Measurements from ENCODE around the gene TIMM10. TPM values are rescaled to one million over a fixed set of nuclear protein-coding genes. Genes with fewer than 3 reads are reported as not detected.
A peak's percentile ranks its signal among the peaks of the same experiment; 100 is the strongest.

The TIMM10 gene
- 85.9 TPM for polyA plus RNA-seq (2013, experiment 1 of 2)
- polyA plus RNA-seq (2013, experiment 2 of 2): 75.9 TPM

- 2% methylated on average over 49 of the region's 49 CpGs for WGBS
Measured at GRCh38 chr11:57530596-57531507, at the start of gene TIMM10. Gene TIMM10 (minus strand): TSS chr11:57530754. CDS start chr11:57530189, 565 bp downstream.

GRCh38 chr11:57574061-57574460 is 43.5 kb upstream of the TIMM10 start:
- no peaks in the 10 kb centered on the region for H3K36me3 ChIP-seq (ENCODE audit: insufficient read depth, low read length)
- H3K9ac ChIP-seq (ENCODE audit: low read depth, low read length): no peak overlapping the region
- H3K4me3 ChIP-seq (ENCODE audit: low read length): no peak overlapping the region
- peaks cover 14% of the 10 kb centered on the region for H3K4me1 ChIP-seq (ENCODE audit: insufficient read depth, low read length)
- no peak overlapping the region for H3K27ac ChIP-seq (ENCODE audit: low read depth, low read length)
- WGBS: 67% methylated on average over 4 of the region's 4 CpGs
- H3K27me3 ChIP-seq (ENCODE audit: insufficient read depth, low read length): no peaks in the 10 kb centered on the region
- no peaks in the 10 kb centered on the region for H3K9me3 ChIP-seq (ENCODE audit: insufficient read depth, low read depth, low read length)

More at GRCh38 chr11:57530596-57531507, at the start of gene TIMM10:
- Histone ChIP-seq H3K27ac (ENCODE audit: low read depth, low read length) (peak within 1 kb of the TSS; percentile 42), H3K27me3 (ENCODE audit: insufficient read depth, low read length) (no peaks in the 10 kb centered on the region), H3K4me1 (ENCODE audit: insufficient read depth, low read length) (peaks cover 12% of the 10 kb centered on the region), H3K9ac (ENCODE audit: low read depth, low read length) (peak within 1 kb of the TSS; percentile 82), H3K9me3 (ENCODE audit: insufficient read depth, low read depth, low read length) (no peaks in the 10 kb centered on the region), H3K36me3 (ENCODE audit: insufficient read depth, low read length) (peaks cover 18% of the 10 kb centered on the region), H3K4me3 (ENCODE audit: low read length) (peak within 1 kb of the TSS; percentile 86)

GRCh38 chr11:57571606-57572005 is 41.1 kb upstream of the TIMM10 start:
- no peaks in the 10 kb centered on the region for H3K27me3 ChIP-seq (ENCODE audit: insufficient read depth, low read length)
- peaks cover 24% of the 10 kb centered on the region for H3K4me1 ChIP-seq (ENCODE audit: insufficient read depth, low read length)
- no peak overlapping the region for H3K9ac ChIP-seq (ENCODE audit: low read depth, low read length)
- no peaks in the 10 kb centered on the region for H3K9me3 ChIP-seq (ENCODE audit: insufficient read depth, low read depth, low read length)
- H3K4me3 ChIP-seq (ENCODE audit: low read length): no peak overlapping the region
- H3K36me3 ChIP-seq (ENCODE audit: insufficient read depth, low read length): no peaks in the 10 kb centered on the region
- H3K27ac ChIP-seq (ENCODE audit: low read depth, low read length): no peak overlapping the region
- WGBS: 85% methylated on average over 2 of the region's 2 CpGs

GRCh38 chr11:57568330-57568766 is 37.8 kb upstream of the TIMM10 start:
- H3K4me1 ChIP-seq (ENCODE audit: insufficient read depth, low read length): peaks cover 22% of the 10 kb centered on the region
- WGBS: 36% methylated on average over 6 of the region's 6 CpGs
- H3K36me3 ChIP-seq (ENCODE audit: insufficient read depth, low read length): no peaks in the 10 kb centered on the region
- H3K4me3 ChIP-seq (ENCODE audit: low read length): peak overlapping the region; percentile 89
- H3K27ac ChIP-seq (ENCODE audit: low read depth, low read length): peak overlapping the region; percentile 92; the same call in 1 of the 2 replicates
- no peaks in the 10 kb centered on the region for H3K9me3 ChIP-seq (ENCODE audit: insufficient read depth, low read depth, low read length)
- H3K9ac ChIP-seq (ENCODE audit: low read depth, low read length): peak overlapping the region; percentile 94
- no peaks in the 10 kb centered on the region for H3K27me3 ChIP-seq (ENCODE audit: insufficient read depth, low read length)

GRCh38 chr11:57567515-57568329 is 37.2 kb upstream of the TIMM10 start, which contains the start of gene UBE2L6:
Gene UBE2L6 (minus strand): TSS chr11:57567672. CDS start chr11:57567611, 61 bp downstream.
- no peaks in the 10 kb centered on the region for H3K27me3 ChIP-seq (ENCODE audit: insufficient read depth, low read length)
- no peaks in the 10 kb centered on the region for H3K36me3 ChIP-seq (ENCODE audit: insufficient read depth, low read length)
- H3K4me3 ChIP-seq (ENCODE audit: low read length): peak within 1 kb of the TSS; percentile 89
- H3K9ac ChIP-seq (ENCODE audit: low read depth, low read length): peak within 1 kb of the TSS; percentile 94
- H3K27ac ChIP-seq (ENCODE audit: low read depth, low read length): peak within 1 kb of the TSS; percentile 92
- WGBS: under 1% methylated on average over 85 of the region's 92 CpGs
- H3K4me1 ChIP-seq (ENCODE audit: insufficient read depth, low read length): peaks cover 22% of the 10 kb centered on the region
- H3K9me3 ChIP-seq (ENCODE audit: insufficient read depth, low read depth, low read length): no peaks in the 10 kb centered on the region

- peak overlapping the region; percentile 76 for H3K9ac ChIP-seq (ENCODE audit: low read depth, low read length)
- H3K4me1 ChIP-seq (ENCODE audit: insufficient read depth, low read length): peaks cover 22% of the 10 kb centered on the region
- no peaks in the 10 kb centered on the region for H3K9me3 ChIP-seq (ENCODE audit: insufficient read depth, low read depth, low read length)
- H3K27ac ChIP-seq (ENCODE audit: low read depth, low read length): no peak overlapping the region
- peak overlapping the region; percentile 89 for H3K4me3 ChIP-seq (ENCODE audit: low read length)
- WGBS: 42% methylated on average over 14 of the region's 15 CpGs
- no peaks in the 10 kb centered on the region for H3K27me3 ChIP-seq (ENCODE audit: insufficient read depth, low read length)
- no peaks in the 10 kb centered on the region for H3K36me3 ChIP-seq (ENCODE audit: insufficient read depth, low read length)
Measured at GRCh38 chr11:57566905-57567514, 36.5 kb upstream of the TIMM10 start.

GRCh38 chr11:57566005-57566904 is 35.7 kb upstream of the TIMM10 start:
- Histone ChIP-seq H3K36me3 (ENCODE audit: insufficient read depth, low read length) (no peaks in the 10 kb centered on the region), H3K27ac (ENCODE audit: low read depth, low read length) (no peak overlapping the region), H3K9me3 (ENCODE audit: insufficient read depth, low read depth, low read length) (no peaks in the 10 kb centered on the region), H3K27me3 (ENCODE audit: insufficient read depth, low read length) (no peaks in the 10 kb centered on the region), H3K9ac (ENCODE audit: low read depth, low read length) (no peak overlapping the region), H3K4me1 (ENCODE audit: insufficient read depth, low read length) (peaks cover 22% of the 10 kb centered on the region), H3K4me3 (ENCODE audit: low read length) (peak overlapping the region; percentile 89)
- 96% methylated on average over 4 of the region's 4 CpGs for WGBS

- Histone ChIP-seq H3K9ac (ENCODE audit: low read depth, low read length) (no peak overlapping the region), H3K27me3 (ENCODE audit: insufficient read depth, low read length) (no peaks in the 10 kb centered on the region), H3K4me3 (ENCODE audit: low read length) (no peak overlapping the region), H3K4me1 (ENCODE audit: insufficient read depth, low read length) (peaks cover 10% of the 10 kb centered on the region), H3K36me3 (ENCODE audit: insufficient read depth, low read length) (peaks cover 14% of the 10 kb centered on the region), H3K27ac (ENCODE audit: low read depth, low read length) (no peak overlapping the region), H3K9me3 (ENCODE audit: insufficient read depth, low read depth, low read length) (no peaks in the 10 kb centered on the region)
- WGBS: 80% methylated on average over 4 of the region's 4 CpGs
Measured at GRCh38 chr11:57562596-57562995, 32.0 kb upstream of the TIMM10 start.

- no peak overlapping the region for H3K9ac ChIP-seq (ENCODE audit: low read depth, low read length)
- H3K36me3 ChIP-seq (ENCODE audit: insufficient read depth, low read length): peaks cover 22% of the 10 kb centered on the region
- H3K27ac ChIP-seq (ENCODE audit: low read depth, low read length): no peak overlapping the region
- no peak overlapping the region for H3K4me3 ChIP-seq (ENCODE audit: low read length)
- no peaks in the 10 kb centered on the region; the same call in 1 of the 2 replicates for H3K4me1 ChIP-seq (ENCODE audit: insufficient read depth, low read length)
- no peaks in the 10 kb centered on the region for H3K9me3 ChIP-seq (ENCODE audit: insufficient read depth, low read depth, low read length)
- WGBS: 96% methylated on average over 4 of the region's 4 CpGs
- no peaks in the 10 kb centered on the region for H3K27me3 ChIP-seq (ENCODE audit: insufficient read depth, low read length)
Measured at GRCh38 chr11:57560146-57560545, 29.6 kb upstream of the TIMM10 start.

- H3K27me3 ChIP-seq (ENCODE audit: insufficient read depth, low read length): no peaks in the 10 kb centered on the region
- peaks cover 55% of the 10 kb centered on the region for H3K36me3 ChIP-seq (ENCODE audit: insufficient read depth, low read length)
- H3K4me1 ChIP-seq (ENCODE audit: insufficient read depth, low read length): no peaks in the 10 kb centered on the region; the same call in 1 of the 2 replicates
- 91% methylated on average over 8 of the region's 8 CpGs for WGBS
- H3K9ac ChIP-seq (ENCODE audit: low read depth, low read length): no peak overlapping the region
- no peaks in the 10 kb centered on the region for H3K9me3 ChIP-seq (ENCODE audit: insufficient read depth, low read depth, low read length)
- no peak overlapping the region for H3K27ac ChIP-seq (ENCODE audit: low read depth, low read length)
- no peak overlapping the region for H3K4me3 ChIP-seq (ENCODE audit: low read length)
Measured at GRCh38 chr11:57556041-57556440, 25.5 kb upstream of the TIMM10 start.

Measured in HUES64 (cell line).